ENCODE results near the gene SLC22A14.
"Not testable (repeated sequence)": the region's sequence is repeated elsewhere in the genome, so short reads cannot be mapped to it uniquely, and the experiment has no call there.

SLC22A14 gene

DNA sequence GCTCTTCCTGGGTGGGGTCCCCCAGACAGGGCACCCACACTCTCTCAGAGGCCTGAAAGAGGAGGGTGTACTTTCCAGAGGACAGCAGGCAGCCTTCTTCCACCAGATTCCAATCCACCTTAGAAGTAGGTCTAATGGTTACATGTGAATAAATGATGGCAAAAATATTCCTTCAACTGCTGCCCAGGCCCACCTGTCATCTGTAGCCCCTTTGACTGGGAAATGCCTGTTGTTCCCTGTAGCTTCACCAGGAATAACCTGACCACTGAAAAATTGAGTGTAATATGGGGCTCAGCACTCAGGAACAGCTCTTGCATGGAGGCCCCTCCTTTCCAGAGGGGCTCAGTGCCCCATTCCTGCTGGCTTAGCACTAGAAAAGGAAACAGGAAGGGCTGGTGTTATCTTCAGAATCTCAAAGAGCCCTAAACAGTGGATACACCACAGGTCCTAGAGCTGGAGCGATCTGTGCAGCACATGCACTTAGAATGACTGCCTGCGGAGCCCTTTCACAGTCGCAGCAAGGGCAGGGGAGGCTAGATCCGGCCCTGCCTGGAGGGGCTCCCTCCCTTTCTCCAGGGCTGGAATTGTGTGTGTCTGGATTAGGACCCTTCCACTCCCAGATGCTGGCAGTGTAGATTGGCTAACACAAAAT is 32.1 kb downstream of the SLC22A14 start:
- DNase-seq (ENCODE audit: low read depth), result no peak

- DNase-seq (ENCODE audit: low read depth), result no peak
These were observed 32.8 kb downstream of the SLC22A14 start for GRCh38 chr3:38314764-38315487.

DNA sequence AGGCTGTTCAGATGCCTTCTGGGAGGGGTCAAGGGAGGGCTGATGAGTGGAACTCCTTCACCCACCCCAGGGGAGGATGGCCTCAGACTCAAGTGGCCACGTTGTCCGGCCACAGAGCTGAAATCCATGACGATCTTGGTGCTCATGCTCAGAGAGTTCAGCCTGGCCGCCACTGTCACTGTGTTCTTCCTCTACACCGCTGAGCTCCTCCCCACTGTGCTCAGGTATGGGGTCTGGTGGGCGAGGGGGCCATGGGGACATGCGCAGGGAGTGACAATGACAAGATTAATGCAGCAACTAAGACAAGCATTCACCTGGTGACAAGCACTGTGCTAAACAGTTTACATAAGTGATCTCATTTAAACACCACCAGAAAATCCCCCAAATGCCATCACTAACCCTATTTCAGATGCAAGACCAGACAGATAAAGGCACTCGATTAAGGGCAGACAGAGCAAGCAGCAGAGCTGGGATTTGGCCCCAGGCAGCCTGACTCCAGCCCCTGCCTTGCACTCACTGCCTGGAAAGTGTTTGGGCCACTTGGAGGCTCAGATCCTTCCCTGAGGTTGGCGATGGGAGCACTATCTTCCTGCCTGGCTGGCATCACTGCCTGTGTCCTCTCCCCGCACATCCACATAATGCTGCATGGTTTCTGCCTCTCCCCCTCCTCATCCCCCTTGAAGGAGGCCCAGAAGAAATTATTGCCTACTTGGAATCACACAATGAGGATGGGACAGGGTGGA is 33.6 kb downstream of the SLC22A14 start:
- no peak for DNase-seq (ENCODE audit: low read depth)

- no peak for DNase-seq (ENCODE audit: low read depth)
These were observed 34.5 kb downstream of the SLC22A14 start for GRCh38 chr3:38316356-38317191.

DNA sequence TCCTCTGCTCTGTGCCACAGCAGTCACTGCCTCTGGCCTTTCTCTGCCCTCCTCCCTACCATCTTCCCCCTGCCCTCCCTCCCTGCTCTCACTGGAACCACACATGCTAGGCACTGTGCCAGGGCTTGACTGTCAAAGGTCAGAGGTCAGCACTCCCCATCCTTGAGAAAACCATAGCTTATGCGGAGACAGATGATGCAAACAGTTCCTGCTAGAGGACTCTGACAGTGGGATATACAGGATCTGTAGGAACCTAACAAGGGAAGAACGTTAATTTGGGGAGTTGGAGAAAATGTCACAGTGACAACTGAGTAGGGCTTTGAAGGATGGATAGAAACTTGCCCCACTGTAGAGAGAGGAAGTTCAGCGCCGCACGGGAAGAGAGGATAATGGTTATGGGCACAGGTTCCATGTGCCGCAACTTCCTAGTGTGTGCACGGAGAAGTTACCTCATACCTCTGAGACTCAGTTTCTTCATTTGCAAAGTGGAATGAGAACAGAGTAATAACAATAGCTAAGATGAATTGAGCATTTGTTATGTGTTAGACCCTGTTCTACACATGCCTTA is 35.2 kb downstream of the SLC22A14 start:
- no peak for DNase-seq (ENCODE audit: low read depth)

DNA sequence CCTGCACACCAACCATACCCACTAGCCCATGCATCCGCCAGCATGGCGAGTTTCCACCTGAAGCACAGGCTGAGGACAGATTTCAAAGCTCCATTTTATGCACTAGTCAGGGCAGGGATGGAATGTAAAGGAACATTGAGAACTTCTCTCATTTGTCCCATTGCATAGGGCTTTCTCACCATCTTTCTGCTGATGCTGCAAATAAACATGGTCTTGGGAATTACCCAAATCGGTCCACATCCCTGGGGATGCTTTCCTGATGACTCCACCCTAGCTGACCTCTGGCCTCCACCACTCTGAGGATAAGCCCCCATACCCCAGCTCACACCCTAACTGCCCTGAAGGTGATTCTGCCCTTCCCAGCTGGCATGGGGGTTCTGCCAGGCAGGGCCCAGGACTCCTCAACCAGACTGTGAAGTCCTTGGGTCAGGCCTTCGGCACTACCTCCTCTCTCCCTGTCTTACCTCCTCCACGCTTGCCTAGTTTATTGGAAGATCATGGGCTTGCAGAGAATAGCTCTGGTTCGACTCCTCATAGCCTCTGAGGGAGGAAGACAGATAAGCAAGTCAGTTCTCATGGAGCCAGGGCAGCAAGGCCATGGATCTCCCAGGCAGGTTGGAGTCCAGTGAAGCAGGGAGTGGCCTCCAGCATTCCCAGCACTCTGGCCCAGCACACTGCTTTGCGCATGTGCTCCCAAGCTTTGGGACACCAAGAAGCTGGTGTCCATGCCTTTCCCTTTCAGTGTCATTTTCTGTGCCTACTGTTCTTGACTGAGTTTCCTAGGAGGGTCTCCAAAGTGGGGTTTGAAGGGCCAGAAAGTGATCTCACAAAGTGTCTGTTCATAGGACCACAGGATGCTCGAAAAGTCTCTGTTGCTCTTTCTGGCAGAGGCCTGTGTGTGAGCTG is 36.9 kb downstream of the SLC22A14 start:
- DNase-seq (ENCODE audit: low read depth), result no peak

- not testable (repeated sequence) for DNase-seq (ENCODE audit: low read depth)
These were observed 38.5 kb downstream of the SLC22A14 start for GRCh38 chr3:38320638-38321037.

- no peak for DNase-seq (ENCODE audit: low read depth)
These were observed 41.0 kb downstream of the SLC22A14 start for GRCh38 chr3:38323060-38323459.

DNA sequence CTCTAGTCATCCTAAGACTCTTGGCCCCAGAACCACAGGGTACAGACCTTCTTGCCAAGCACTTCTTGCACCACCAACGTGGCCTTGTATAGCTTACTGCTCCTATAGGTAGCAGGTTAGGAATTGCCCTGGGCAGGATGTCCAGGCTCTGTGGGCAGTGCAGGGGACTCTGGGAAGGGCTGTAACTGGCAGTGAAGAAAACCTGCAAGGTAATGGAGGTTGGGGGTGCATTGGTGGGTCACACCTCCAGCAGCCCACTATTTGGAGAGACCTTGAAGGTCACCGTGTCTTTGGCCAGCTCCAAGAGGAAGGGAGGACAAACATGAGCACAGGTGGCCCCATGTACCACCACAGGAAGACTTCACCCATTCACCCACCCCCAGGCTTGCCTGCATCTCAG is 43.2 kb downstream of the SLC22A14 start:
- no peak for DNase-seq (ENCODE audit: low read depth)

- DNase-seq (ENCODE audit: low read depth), result peak; percentile 75
These were observed 45.4 kb downstream of the SLC22A14 start for GRCh38 chr3:38327335-38328009.

DNA sequence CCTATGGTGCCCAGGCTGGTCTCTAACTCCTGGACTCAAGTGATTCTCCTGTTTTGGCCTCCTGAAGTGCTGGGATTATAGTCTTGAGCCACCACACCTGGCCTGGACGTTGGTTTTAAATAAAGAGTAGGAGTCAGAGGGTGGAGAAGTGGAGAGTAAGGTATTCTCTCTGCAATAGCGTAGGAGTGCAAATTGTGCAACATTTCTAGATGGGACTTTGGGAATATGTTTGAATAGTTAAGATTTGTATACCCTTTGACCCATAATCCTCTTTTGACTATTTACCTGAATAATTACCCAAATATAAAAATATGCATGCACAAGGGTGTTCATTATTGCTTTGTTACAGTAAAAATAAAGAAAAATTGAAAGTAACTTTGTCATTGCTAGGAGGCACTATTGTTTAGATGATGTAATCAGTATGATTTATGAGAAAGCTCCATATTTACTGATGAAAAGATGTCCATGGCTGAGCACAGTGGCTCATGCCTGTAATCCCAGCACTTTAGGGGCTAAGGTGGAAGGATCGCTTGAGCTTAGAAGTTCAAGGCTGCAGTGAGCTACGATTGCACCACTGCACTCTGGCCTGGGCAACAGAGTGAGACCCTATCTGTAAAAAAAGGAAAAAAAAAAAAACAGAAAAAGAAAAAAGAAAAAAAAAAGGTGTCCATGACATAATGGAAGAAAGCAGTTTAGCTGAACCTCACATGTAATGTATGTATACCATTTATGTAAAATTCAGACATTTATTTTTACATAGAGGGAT is 49.3 kb downstream of the SLC22A14 start:
- DNase-seq (ENCODE audit: low read depth), result no peak

GRCh38 chr3:38332201-38332600 is 50.1 kb downstream of the SLC22A14 start:
- DNase-seq (ENCODE audit: low read depth), result no peak

- DNase-seq (ENCODE audit: low read depth), result peak; percentile 78
These were observed 52.3 kb downstream of the SLC22A14 start for GRCh38 chr3:38334142-38335055.

- DNase-seq (ENCODE audit: low read depth), result no peak
These were observed 53.2 kb downstream of the SLC22A14 start for GRCh38 chr3:38335263-38335662.

DNA sequence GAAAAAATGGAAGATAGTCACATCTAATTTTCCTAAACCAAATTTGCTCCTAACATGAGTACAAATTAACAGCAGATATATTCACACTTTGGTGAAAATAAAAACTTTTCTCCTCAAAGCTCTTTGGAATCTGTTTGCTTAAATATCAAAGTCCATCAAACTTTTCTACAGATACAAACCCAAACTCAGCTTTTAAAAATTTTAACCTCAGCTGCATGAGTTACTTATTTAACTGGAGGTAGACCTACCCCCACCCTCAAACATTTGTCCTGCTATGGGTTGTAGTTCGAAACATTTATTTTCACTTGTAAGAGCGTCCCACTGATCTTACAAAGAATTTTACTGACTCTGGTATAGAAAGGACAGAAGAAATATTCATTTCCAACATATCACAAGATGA is 55.6 kb downstream of the SLC22A14 start:
- no peak for DNase-seq (ENCODE audit: low read depth)

- DNase-seq (ENCODE audit: low read depth), result peak; percentile 21
These were observed 61.9 kb downstream of the SLC22A14 start for GRCh38 chr3:38343797-38344594.

DNA sequence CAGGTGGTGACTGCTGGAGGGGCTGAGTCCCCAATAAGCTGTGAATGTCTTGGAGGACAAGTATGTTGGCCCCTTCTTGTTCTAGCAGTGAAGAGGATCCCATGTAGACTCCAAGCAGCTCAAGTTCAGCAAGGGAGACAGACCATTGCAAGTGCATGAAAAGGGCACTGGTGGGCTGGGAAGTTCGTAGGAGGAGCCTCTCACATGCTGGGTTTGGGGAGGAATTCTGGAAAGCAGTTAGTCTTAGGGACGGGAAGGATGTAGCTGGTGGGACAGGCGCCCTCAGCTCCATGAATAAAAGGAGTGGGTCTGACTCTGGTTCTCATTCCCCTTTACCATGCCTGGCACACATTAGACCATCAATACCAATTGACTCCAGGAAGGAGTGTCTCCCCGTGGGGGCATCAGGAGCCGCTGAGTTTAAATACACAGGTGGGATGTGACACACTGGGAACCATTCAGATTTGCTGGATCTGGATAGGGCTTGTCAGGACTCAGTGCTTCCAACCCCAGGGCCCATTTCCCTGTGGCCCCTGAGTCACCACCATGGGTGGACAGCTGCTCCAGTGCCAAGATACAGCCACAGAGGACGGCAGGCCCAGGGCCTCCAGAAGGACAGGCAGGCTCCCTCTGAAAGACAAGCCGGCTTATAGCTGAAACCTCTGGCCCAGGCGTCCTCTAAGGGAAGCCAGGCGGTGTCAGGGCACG is 63.9 kb downstream of the SLC22A14 start:
- DNase-seq (ENCODE audit: low read depth), result no peak
